Measurements from ENCODE around the gene PIAS2.
"Not testable (repeated sequence)": the region's sequence is repeated elsewhere in the genome, so short reads cannot be mapped to it uniquely, and the experiment has no call there.

PIAS2 gene

DNA sequence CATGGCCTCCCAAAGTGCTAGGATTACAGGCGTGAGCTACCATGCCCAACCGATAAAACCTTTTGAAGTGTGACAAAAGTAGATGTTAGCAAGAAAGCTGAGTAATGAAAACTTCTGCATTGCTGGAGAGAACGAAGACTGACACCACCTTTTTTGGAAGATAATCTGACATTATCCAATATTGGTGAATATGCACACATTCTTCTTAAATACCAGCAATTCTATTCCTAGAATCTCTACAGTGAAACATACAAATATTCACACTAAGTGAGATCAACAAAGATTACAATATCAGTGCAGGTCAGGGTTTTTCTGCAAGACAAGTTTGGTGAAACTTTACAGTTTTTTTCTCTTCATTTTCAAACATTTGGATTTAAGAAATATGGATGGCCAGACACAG, 7.8 kb downstream of the PIAS2 start:
- no peak for DNase-seq (ENCODE audit: low read depth, low spot score)

GRCh38 chr18:46903406-46903805, 13.9 kb downstream of the PIAS2 start:
- no peak for DNase-seq (ENCODE audit: low read depth, low spot score)

- DNase-seq (ENCODE audit: low read depth, low spot score) = no peak
These were observed 17.9 kb downstream of the PIAS2 start for GRCh38 chr18:46899274-46899948.

GRCh38 chr18:46894124-46894523, 23.2 kb downstream of the PIAS2 start:
- DNase-seq (ENCODE audit: low read depth, low spot score) = no peak

DNA sequence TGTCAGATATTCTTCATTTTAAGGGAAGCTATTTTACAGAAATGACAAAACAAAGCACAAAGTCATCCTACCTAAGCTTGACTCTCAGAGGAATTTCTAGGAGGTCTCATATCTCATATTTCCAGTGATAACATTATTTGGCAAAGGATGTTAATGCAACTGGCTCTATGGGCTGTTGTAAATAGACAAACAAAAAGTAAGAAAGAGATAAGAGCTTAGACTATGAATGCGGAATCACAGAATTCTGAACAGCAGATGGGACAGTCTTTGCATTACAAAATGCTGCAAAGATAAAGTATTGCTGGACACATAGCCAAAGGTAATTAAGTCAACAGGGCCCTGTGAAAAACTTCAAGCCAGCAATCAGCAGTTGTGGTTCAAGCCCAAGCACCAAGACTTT, 23.9 kb downstream of the PIAS2 start:
- no peak for DNase-seq (ENCODE audit: low read depth, low spot score)

DNA sequence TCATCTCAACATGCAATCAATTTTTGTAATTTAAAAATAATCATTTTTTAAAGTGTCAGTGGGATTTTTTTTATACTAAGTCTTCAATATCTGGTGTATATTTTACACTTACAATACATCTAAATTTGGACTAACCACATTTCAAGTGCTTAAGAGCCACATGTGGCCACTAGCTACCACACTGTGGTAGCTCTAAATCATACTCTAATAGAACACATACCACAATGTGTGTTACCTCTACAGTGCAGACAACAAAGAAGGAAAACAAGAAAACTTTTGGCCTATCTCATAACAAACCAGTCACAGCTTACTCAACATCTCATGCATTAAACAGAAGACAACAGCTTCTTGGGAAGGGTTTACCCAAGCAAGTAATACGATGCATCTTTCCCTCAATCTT, 24.5 kb downstream of the PIAS2 start:
- DNase-seq (ENCODE audit: low read depth, low spot score) = no peak

GRCh38 chr18:46891742-46892214, 25.5 kb downstream of the PIAS2 start:
- no peak for DNase-seq (ENCODE audit: low read depth, low spot score)

DNA sequence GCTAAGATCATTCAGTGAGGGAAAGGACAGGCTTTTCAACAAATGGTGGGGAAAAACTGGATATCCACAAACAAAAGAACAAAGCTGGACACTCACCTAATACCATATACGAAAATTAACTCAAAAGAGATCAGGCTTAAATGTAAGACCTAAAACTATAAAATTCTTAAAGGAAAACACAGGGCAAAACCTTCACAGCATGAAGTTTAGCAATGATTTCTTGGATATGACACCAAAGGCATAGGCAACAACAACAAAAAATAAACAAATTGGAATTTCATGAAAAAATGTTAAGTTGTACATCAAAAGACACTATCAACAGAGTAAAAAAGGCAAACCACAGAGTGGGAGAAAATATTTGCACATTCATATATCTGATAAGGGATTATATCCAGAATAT, 28.3 kb downstream of the PIAS2 start:
- no peak for DNase-seq (ENCODE audit: low read depth, low spot score)

DNA sequence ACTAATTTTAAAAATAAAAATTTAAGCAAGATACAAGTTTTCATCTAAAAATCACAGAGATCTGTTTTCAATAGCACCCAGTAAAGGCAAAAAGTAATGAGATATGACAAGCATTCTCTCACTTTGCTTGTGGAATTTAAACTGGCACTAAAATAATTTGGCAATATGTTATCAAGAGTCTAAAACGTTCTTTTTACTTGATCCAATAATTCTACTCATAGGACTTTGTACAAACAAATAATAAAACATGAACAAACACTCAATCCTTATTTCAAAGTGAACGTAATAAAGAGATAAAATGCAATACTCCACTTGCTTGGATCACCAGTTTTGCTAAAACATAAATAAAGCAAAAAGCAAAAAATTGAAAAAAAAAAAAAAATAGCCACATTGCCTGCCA, 30.4 kb downstream of the PIAS2 start:
- no peak for DNase-seq (ENCODE audit: low read depth, low spot score)

- DNase-seq (ENCODE audit: low read depth, low spot score) = no peak
These were observed 34.1 kb downstream of the PIAS2 start for GRCh38 chr18:46883180-46883579.

DNA sequence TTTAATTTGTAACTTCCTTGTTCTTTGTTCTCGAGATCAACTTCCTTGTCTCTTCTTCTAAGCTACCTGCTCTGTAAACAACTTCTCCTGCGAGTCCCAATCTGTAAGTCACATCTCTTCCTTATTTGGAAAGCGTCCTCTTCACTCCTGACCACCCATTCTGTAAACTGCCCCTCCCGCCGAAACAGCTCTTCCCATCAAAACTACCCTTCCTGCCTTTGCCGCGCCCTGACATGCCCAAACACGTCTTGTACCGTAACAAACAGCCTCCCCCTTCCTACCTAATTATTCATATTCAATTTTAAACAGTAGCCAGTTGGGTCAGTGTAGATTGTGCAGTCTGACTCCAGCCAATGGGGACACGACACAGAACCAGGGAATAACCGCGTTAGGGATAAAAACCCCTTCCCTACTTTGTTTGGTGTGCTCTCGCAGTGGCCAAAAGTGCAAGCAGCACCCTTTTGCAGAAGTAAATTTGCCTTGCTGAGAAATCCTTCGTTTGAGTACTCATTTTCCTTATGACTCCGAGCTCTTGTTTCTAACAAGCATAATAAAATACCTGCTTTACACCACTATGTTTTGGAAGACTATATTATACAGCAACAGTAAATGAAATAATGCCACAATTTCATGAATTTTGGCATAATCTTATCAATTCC, 39.8 kb downstream of the PIAS2 start:
- DNase-seq (ENCODE audit: low read depth, low spot score) = no peak

GRCh38 chr18:46868169-46868921, 49.0 kb downstream of the PIAS2 start:
- DNase-seq (ENCODE audit: low read depth, low spot score) = no peak

DNA sequence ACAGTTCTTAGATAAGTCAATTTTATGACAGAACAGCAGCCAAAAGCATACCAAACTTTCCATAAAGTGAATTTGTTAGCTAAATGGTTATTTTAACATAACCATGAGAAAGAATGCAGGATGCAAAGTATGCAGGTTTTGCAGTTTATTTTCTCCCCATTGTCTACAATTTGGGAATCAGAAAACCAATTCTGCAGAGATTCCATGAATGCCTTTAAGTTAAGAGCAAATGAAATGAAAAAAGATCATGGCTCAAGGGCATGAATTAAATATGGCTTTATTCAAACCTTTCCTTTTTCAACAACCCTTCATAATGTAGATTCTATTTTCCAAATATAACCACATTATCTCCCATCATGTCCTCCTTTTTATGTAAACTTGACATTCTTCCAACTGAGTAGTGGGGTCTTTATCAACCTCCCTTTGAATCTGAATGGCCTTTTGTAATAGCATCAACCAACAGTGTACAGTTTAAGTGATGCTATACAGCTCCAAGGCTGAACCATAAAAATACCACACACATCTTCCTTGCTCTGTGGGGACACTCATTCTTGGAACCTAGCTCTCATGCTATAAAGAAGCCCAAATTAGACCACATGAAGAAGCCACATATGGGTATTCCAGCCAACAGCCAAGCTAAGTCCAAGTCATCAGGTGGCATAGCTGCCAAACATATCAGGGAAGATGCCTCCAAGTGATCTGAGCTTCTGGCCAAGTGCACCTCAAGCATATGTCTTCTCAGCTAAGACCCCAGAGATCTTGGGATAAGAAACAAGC, 49.8 kb downstream of the PIAS2 start:
- DNase-seq (ENCODE audit: low read depth, low spot score) = no peak

GRCh38 chr18:46866523-46866922, 50.8 kb downstream of the PIAS2 start:
- DNase-seq (ENCODE audit: low read depth, low spot score) = no peak

- DNase-seq (ENCODE audit: low read depth, low spot score) = not testable (repeated sequence)
These were observed 52.1 kb downstream of the PIAS2 start for GRCh38 chr18:46865245-46865644.

GRCh38 chr18:46859855-46860254, 57.5 kb downstream of the PIAS2 start:
- no peak for DNase-seq (ENCODE audit: low read depth, low spot score)

GRCh38 chr18:46858290-46858689, 59.0 kb downstream of the PIAS2 start:
- no peak for DNase-seq (ENCODE audit: low read depth, low spot score)

DNA sequence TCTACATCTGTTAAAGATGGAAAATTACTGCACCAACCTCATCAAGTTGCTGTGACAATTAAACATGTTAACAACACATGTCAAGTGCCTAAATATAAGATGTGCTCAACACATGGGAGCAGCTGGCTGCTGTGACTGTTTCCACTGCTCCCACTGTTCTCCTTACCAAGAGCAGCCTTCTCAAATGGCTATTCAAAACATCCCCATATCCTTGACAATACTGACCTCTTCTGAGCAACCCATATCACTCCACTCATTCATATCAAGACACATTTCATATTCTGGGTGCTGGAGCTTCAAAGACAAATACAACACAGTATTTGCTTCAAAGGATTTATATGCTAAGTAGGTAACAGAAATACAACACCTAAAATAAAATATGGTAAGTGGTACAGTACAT, 60.3 kb downstream of the PIAS2 start:
- no peak for DNase-seq (ENCODE audit: low read depth, low spot score)

DNA sequence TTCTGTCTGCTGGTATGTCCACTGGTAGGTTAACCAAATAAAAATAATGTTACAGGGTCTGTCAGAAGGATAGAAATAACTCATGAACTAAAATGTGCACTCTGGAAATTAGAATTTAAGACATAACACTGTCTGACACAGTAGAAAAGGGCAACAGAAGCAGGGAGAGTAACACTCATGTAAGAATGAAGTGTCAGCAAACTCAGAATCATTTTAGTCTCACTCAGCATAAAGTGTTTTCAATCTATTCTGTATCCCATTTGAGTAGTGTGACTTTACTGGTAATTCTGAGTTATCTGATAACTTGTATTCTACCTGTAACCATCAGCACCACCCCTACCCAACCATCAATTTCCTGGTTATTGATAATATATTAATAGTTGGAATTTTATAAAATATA, 68.3 kb downstream of the PIAS2 start:
- DNase-seq (ENCODE audit: low read depth, low spot score) = no peak

DNA sequence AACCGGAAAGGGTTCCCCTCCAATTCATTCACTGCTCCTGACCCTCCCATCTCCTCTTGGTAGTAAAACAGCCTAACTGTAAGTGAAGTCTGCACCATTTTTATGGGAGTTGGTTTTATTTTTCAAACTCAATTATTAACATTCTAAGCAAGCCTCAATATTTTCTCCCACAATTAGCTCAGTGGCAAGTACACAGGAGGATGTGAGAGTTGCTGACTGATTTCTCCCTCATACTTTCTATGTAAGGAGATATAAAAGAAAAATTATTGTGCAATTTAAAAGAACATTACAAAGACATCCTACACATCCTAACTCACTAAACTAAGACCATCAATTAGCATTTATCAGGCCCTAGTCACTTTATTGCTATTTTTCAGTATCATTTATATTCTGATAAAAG, 73.9 kb downstream of the PIAS2 start:
- DNase-seq (ENCODE audit: low read depth, low spot score) = no peak

- DNase-seq (ENCODE audit: low read depth, low spot score) = no peak
These were observed 74.7 kb downstream of the PIAS2 start for GRCh38 chr18:46842583-46842982.

DNA sequence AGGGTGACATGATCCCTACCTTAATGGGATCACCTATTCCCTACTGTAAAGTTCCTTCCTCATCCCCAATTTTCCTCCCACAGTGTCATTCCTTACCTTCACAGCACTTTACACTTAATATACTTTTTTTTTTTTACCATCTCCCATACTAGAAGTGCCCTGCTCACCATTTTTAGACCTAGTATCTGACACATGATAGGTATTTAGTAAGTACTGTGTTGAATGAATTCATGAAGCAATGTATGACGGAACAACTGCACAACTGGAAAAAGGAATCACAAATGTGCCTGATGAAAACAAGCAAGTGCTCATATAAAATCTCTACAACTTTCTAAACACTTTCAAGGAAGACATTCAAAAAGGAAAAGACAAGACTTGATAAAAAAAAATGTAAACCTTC, 83.4 kb downstream of the PIAS2 start:
- DNase-seq (ENCODE audit: low read depth, low spot score) = no peak
